ENCODE results near the gene ALDH1B1.

DNA sequence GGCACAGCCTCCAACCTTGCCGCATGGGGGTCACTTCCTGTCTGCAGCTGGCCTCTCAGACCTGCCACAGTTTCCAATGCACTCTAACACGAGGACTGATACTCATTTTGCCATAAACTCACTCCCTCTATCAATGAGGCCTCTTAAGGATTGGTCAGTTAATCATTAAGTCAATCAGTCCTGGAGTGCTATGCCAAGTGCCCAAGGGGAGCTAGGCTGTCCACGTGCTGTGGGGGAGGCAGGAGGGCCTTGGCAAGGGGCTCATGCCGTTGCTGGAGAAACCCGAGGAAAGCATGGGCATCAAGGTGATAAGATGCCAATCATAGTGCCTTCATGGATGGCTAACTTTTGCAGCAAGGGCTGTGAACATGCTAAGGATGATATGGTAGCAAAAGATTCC lies 1.7 kb upstream of the ALDH1B1 start:
- TF ChIP-seq, protein P1, sequence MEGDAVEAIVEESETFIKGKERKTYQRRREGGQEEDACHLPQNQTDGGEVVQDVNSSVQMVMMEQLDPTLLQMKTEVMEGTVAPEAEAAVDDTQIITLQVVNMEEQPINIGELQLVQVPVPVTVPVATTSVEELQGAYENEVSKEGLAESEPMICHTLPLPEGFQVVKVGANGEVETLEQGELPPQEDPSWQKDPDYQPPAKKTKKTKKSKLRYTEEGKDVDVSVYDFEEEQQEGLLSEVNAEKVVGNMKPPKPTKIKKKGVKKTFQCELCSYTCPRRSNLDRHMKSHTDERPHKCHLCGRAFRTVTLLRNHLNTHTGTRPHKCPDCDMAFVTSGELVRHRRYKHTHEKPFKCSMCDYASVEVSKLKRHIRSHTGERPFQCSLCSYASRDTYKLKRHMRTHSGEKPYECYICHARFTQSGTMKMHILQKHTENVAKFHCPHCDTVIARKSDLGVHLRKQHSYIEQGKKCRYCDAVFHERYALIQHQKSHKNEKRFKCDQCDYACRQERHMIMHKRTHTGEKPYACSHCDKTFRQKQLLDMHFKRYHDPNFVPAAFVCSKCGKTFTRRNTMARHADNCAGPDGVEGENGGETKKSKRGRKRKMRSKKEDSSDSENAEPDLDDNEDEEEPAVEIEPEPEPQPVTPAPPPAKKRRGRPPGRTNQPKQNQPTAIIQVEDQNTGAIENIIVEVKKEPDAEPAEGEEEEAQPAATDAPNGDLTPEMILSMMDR (conservative IDR thresholded peaks at IDR 0.05; ENCODE audit: low read depth, low read length), result no peak
- no peak for TF ChIP-seq EZH2 (IDR thresholded peaks at IDR 0.05; ENCODE audit: low read length, unreplicated experiment)

Data from PC-3 (cell line).